NB4 (cell line): ENCODE results near the gene SP4.

Source experiments
- MYC ChIP-seq: IDR thresholded peaks from 2 replicates; pipeline ENCODE4 v1.6.1; 2011; ENCODE audit warnings: low read depth, low read length
- POLR2A ChIP-seq: IDR thresholded peaks from 2 replicates; pipeline ENCODE4 v1.6.1; 2011; ENCODE audit warnings: mild to moderate bottlenecking; ENCODE audit not compliant: insufficient read length; ENCODE audit errors: extremely low read depth
- TF ChIP-seq, protein P1 (sequence below): IDR thresholded peaks from one replicate; pipeline ENCODE4 v1.5.1; 2012; ENCODE audit warnings: low read depth, low read length

- TF ChIP-seq, protein P1, sequence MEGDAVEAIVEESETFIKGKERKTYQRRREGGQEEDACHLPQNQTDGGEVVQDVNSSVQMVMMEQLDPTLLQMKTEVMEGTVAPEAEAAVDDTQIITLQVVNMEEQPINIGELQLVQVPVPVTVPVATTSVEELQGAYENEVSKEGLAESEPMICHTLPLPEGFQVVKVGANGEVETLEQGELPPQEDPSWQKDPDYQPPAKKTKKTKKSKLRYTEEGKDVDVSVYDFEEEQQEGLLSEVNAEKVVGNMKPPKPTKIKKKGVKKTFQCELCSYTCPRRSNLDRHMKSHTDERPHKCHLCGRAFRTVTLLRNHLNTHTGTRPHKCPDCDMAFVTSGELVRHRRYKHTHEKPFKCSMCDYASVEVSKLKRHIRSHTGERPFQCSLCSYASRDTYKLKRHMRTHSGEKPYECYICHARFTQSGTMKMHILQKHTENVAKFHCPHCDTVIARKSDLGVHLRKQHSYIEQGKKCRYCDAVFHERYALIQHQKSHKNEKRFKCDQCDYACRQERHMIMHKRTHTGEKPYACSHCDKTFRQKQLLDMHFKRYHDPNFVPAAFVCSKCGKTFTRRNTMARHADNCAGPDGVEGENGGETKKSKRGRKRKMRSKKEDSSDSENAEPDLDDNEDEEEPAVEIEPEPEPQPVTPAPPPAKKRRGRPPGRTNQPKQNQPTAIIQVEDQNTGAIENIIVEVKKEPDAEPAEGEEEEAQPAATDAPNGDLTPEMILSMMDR: no peak
- TF ChIP-seq MYC: no peak
- no peak for TF ChIP-seq POLR2A
These were observed 19.4 kb upstream of the SP4 start for GRCh38 chr7:21408481-21408820.
